GM12878 (cell line): ENCODE results near the gene CCDC61. TPM values are rescaled to one million over a fixed set of nuclear protein-coding genes. Genes with fewer than 3 reads are reported as not detected.

ENCODE experiments used
- EED ChIP-seq: sonication (generic); IDR thresholded peaks from 2 replicates; pipeline ENCODE4 v1.6.1; 2016; ENCODE audit warnings: antibody characterized with exemption, low read depth
- NFYA ChIP-seq: IDR thresholded peaks from 2 replicates; pipeline ENCODE4 v1.6.1; 2011; ENCODE audit warnings: low read depth, mild to moderate bottlenecking, low read length, improper control_type of control experiment, borderline replicate concordance
- RCOR1 ChIP-seq: conservative IDR thresholded peaks from 2 replicates; pipeline ENCODE4 v1.6.1; 2012; ENCODE audit warnings: low read depth, low read length, improper control_type of control experiment
- RUNX3 ChIP-seq: IDR thresholded peaks from 2 replicates; pipeline ENCODE4 v1.6.1; 2012; ENCODE audit warnings: low read length, inconsistent platforms
- SMAD5 ChIP-seq: IDR thresholded peaks from 2 replicates; pipeline ENCODE4 v1.6.1; 2016; ENCODE audit warnings: antibody characterized with exemption, low read depth
- SPI1 ChIP-seq: IDR thresholded peaks from 2 replicates; pipeline ENCODE4 v1.6.1; 2011; ENCODE audit warnings: low read depth, mild to moderate bottlenecking, low read length, moderate library complexity, borderline replicate concordance; ENCODE audit not compliant: insufficient read depth
- polyA plus RNA-seq, 11 experiments: library from polyadenylated mRNA; depleted of rRNA in 4 of 11; unstranded in 6 of 11; stranded (reverse) in 5 of 11; fragments of >200 nt; fragmentation: Nextera tagmentation in 4 of 11; fragmentation: Illumina TruSeq in 1 of 11; extraction: Ambion mirVana in 4 of 11; extraction: Trizol in 1 of 11; gene quantifications; 1 replicate in 1 of 11; 2 replicates in 10 of 11; pipeline versions ENCODE4 v1.2.1 to v1.2.3, GENCODE V29; 2011 to 2016; ENCODE audit warnings: inconsistent platforms in 2 of 11, missing spikeins in 2 of 11, low read depth in 1 of 11
- total RNA-seq, 4 experiments: library from RNA; depleted of rRNA in 3 of 4; stranded (reverse); fragments of >200 nt in 3 of 4; fragmentation: Illumina TruSeq in 1 of 4; extraction: Trizol in 1 of 4; gene quantifications; 2 replicates each; pipeline versions ENCODE4 v1.2.1 to v1.2.3, GENCODE V29; 2013 to 2021
- TF ChIP-seq, protein P1 (sequence below): fragments of 450-650 bp; IDR thresholded peaks from 2 replicates; pipeline ENCODE4 v1.6.1; 2016; ENCODE audit warnings: mild to moderate bottlenecking, moderate library complexity, borderline replicate concordance
- TF ChIP-seq, protein P2 (sequence below): fragments of 450-650 bp; IDR thresholded peaks from 2 replicates; pipeline ENCODE4 v1.6.1; 2017; ENCODE audit warnings: mild to moderate bottlenecking, low read depth, inconsistent platforms; ENCODE audit not compliant: poor library complexity, severe bottlenecking
- TF ChIP-seq, protein P3 (sequence below): fragments of 450-650 bp; formaldehyde crosslinking; IDR thresholded peaks from 2 replicates; pipeline ENCODE4 v1.4.0; 2022; ENCODE audit warnings: mild to moderate bottlenecking, moderate library complexity

Gene CCDC61
- total and polyA plus RNA-seq, 10 of the 15 experiments (the other 5 are each of a cell fraction or from before 2014, with no cell fraction given), result 0.27 to 27.1 (median 8.7) TPM

DNA sequence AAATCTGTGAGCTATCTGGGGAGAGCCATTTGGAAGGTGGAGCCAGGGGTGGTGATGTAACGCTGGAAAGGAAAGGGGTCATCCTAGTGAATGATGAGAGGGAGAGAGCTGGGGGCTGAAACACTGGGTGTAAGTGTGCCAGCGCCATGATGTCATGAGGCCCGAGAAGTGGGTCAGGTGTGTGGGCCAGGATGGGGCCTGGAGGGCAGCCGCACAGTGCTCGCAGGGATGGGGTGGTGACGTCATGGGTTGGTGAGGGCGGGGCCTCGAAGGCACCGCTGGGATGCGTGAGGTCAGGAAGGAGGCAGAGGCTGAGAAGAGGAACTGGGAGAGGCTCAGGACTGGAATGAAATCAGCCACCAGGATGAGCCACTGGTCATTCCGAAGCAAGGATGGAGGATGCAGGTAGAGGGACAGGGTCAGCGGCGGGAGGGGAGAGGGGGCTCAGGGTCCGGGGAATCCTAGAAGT lies 4.4 kb downstream of the CCDC61 start (continued):
- TF ChIP-seq NFYA (no peak), SMAD5 (no peak), RUNX3 (no peak), SPI1 (peak; percentile 58; the same call in 1 of the 2 replicates), RCOR1 (no peak), EED (no peak)
- TF ChIP-seq, protein P1, sequence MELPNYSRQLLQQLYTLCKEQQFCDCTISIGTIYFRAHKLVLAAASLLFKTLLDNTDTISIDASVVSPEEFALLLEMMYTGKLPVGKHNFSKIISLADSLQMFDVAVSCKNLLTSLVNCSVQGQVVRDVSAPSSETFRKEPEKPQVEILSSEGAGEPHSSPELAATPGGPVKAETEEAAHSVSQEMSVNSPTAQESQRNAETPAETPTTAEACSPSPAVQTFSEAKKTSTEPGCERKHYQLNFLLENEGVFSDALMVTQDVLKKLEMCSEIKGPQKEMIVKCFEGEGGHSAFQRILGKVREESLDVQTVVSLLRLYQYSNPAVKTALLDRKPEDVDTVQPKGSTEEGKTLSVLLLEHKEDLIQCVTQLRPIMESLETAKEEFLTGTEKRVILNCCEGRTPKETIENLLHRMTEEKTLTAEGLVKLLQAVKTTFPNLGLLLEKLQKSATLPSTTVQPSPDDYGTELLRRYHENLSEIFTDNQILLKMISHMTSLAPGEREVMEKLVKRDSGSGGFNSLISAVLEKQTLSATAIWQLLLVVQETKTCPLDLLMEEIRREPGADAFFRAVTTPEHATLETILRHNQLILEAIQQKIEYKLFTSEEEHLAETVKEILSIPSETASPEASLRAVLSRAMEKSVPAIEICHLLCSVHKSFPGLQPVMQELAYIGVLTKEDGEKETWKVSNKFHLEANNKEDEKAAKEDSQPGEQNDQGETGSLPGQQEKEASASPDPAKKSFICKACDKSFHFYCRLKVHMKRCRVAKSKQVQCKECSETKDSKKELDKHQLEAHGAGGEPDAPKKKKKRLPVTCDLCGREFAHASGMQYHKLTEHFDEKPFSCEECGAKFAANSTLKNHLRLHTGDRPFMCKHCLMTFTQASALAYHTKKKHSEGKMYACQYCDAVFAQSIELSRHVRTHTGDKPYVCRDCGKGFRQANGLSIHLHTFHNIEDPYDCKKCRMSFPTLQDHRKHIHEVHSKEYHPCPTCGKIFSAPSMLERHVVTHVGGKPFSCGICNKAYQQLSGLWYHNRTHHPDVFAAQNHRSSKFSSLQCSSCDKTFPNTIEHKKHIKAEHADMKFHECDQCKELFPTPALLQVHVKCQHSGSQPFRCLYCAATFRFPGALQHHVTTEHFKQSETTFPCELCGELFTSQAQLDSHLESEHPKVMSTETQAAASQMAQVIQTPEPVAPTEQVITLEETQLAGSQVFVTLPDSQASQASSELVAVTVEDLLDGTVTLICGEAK, result no peak
- TF ChIP-seq, protein P2, sequence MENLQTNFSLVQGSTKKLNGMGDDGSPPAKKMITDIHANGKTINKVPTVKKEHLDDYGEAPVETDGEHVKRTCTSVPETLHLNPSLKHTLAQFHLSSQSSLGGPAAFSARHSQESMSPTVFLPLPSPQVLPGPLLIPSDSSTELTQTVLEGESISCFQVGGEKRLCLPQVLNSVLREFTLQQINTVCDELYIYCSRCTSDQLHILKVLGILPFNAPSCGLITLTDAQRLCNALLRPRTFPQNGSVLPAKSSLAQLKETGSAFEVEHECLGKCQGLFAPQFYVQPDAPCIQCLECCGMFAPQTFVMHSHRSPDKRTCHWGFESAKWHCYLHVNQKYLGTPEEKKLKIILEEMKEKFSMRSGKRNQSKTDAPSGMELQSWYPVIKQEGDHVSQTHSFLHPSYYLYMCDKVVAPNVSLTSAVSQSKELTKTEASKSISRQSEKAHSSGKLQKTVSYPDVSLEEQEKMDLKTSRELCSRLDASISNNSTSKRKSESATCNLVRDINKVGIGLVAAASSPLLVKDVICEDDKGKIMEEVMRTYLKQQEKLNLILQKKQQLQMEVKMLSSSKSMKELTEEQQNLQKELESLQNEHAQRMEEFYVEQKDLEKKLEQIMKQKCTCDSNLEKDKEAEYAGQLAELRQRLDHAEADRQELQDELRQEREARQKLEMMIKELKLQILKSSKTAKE, result no peak
- TF ChIP-seq, protein P3, sequence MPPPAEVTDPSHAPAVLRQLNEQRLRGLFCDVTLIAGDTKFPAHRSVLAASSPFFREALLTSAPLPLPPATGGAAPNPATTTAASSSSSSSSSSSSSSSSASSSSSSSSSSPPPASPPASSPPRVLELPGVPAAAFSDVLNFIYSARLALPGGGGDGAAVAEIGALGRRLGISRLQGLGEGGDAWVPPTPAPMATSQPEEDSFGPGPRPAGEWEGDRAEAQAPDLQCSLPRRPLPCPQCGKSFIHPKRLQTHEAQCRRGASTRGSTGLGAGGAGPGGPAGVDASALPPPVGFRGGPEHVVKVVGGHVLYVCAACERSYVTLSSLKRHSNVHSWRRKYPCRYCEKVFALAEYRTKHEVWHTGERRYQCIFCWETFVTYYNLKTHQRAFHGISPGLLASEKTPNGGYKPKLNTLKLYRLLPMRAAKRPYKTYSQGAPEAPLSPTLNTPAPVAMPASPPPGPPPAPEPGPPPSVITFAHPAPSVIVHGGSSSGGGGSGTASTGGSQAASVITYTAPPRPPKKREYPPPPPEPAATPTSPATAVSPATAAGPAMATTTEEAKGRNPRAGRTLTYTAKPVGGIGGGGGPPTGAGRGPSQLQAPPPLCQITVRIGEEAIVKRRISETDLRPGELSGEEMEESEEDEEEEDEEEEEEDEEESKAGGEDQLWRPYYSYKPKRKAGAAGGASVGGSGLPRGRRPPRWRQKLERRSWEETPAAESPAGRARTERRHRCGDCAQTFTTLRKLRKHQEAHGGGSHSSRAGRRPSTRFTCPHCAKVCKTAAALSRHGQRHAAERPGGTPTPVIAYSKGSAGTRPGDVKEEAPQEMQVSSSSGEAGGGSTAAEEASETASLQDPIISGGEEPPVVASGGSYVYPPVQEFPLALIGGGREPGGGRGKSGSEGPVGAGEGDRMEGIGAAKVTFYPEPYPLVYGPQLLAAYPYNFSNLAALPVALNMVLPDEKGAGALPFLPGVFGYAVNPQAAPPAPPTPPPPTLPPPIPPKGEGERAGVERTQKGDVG, result no peak
